Gastrocnemius medialis (tissue), 4 donors: ENCODE data around the gene GNAQ.

ENCODE experiments used
- CTCF ChIP-seq, 5 experiments: fragments of 450-650 bp in 3 of 5; fragments of 200-600 bp in 2 of 5; sonication (generic) in 2 of 5; IDR thresholded peaks in 4 of 5; conservative IDR thresholded peaks in 1 of 5; 1 replicate in 4 of 5; 2 replicates in 1 of 5; pipeline ENCODE4 v1.5.1; 2016 to 2019; ENCODE audit warnings: antibody characterized with exemption in 5 of 5, mild to moderate bottlenecking in 3 of 5, moderate library complexity in 3 of 5
- POLR2A ChIP-seq, 2 donors: fragments of 450-650 bp; IDR thresholded peaks; one replicate each; pipeline ENCODE4 v1.6.1; 2017; ENCODE audit warnings: antibody characterized with exemption in 2 of 2, mild to moderate bottlenecking in 2 of 2, moderate library complexity in 2 of 2

- TF ChIP-seq CTCF (IDR thresholded peaks at IDR 0.05 in 4 of 5, conservative IDR thresholded peaks at IDR 0.05 in 1 of 5) (no peak), POLR2A (IDR thresholded peaks at IDR 0.05) (no peak)
These were observed 153.6 kb downstream of the GNAQ start for GRCh38 chr9:77877976-77878375.
